ENCODE results near the gene ELL. TPM values are rescaled to one million over a fixed set of nuclear protein-coding genes. Genes with fewer than 3 reads are reported as not detected.

Gene ELL
- total RNA-seq, 1 experiment from 2014 or later, result 22.9 TPM

- ChIA-PET POLR2A (no interaction called here), CTCF (interaction anchor here (0.8 kb wide), 1 partner anchor 8 kb away, joined by 3 read pairs; no protein-coding TSS in a partner anchor), RAD21 (ENCODE audit: low non-redundant PET in 1 of 2, low total read pairs in 2 of 2, uncharacterized antibody in 2 of 2, unreplicated experiment in 2 of 2) (no interaction called here)
- BruUV-seq (replicated peaks), result no TSS peak
- Histone ChIP-seq H3K27me3 (ENCODE audit: insufficient read depth, low read length) (no peaks in the 10 kb centered on the region), H3K4me2 (ENCODE audit: low read length) (no peak overlapping the region), H2AFZ (ENCODE audit: low read depth, low read length, poor library complexity, severe bottlenecking) (no peak overlapping the region), H3K9me3 (ENCODE audit: control insufficient read depth in 1 of 2, insufficient read depth in 1 of 2, low read depth in 1 of 2, low read length in 2 of 2) (no peaks in the 10 kb centered on the region), H4K20me1 (ENCODE audit: insufficient read depth) (no peaks in the 10 kb centered on the region), H3K4me3 (replicated peaks in 1 of 2; ENCODE audit: low read depth in 1 of 2, low read length in 2 of 2) (no peak overlapping the region), H3K9me2 (ENCODE audit: insufficient read depth) (no peaks in the 10 kb centered on the region), H3K79me2 (ENCODE audit: insufficient read depth, low read length) (no peaks in the 10 kb centered on the region; the same call in 1 of the 2 replicates), H3K4me1 (ENCODE audit: control insufficient read depth in 1 of 2, insufficient read depth in 2 of 2, low read length in 2 of 2) (peaks cover 27 to 34% of the 10 kb centered on the region in 2 experiments), H3K27ac (ENCODE audit: low read depth, low read length) (no peak overlapping the region), H3K36me3 (ENCODE audit: control insufficient read depth in 1 of 2, insufficient read depth in 2 of 2, low read length in 2 of 2) (peaks cover 4 to 18% of the 10 kb centered on the region in 2 experiments; a peak in 3 of 4 replicates), H3K9ac (ENCODE audit: low read length) (no peak overlapping the region)
- no peak for ATAC-seq
- intact Hi-C loops (cut with micrococcal nuclease), result no loop called here
- DNase-seq (ENCODE audit: low read depth, low spot score), result no peak
- TF ChIP-seq EZH2phosphoT487 (IDR thresholded peaks at IDR 0.05; ENCODE audit: borderline replicate concordance), result no peak
- TF ChIP-seq EZH2 (IDR thresholded peaks at IDR 0.05), result no peak
- TF ChIP-seq FOSL1 (IDR thresholded peaks at IDR 0.05; ENCODE audit: low read depth), result no peak
- no peak for TF ChIP-seq JUND (IDR thresholded peaks at IDR 0.05)
- TF ChIP-seq TCF7L2 (IDR thresholded peaks at IDR 0.05; ENCODE audit: borderline replicate concordance, extremely low read depth, insufficient read depth, insufficient read length), result no peak
Measured at GRCh38 chr19:18442941-18443340, 78.9 kb downstream of the ELL start.

- no TSS peak for BruUV-seq (replicated peaks)
- Histone ChIP-seq H3K4me1 (ENCODE audit: control insufficient read depth in 1 of 2, insufficient read depth in 2 of 2, low read length in 2 of 2) (peaks cover 27 to 37% of the 10 kb centered on the region in 2 experiments), H3K9me2 (ENCODE audit: insufficient read depth) (no peaks in the 10 kb centered on the region), H3K4me2 (ENCODE audit: low read length) (no peak overlapping the region), H3K27ac (ENCODE audit: low read depth, low read length) (peak overlapping the region; percentile 13; the same call in 1 of the 2 replicates), H3K79me2 (ENCODE audit: insufficient read depth, low read length) (no peaks in the 10 kb centered on the region; the same call in 1 of the 2 replicates), H3K9me3 (ENCODE audit: control insufficient read depth in 1 of 2, insufficient read depth in 1 of 2, low read depth in 1 of 2, low read length in 2 of 2) (no peaks in the 10 kb centered on the region), H3K9ac (ENCODE audit: low read length) (no peak overlapping the region), H3K27me3 (ENCODE audit: insufficient read depth, low read length) (no peaks in the 10 kb centered on the region), H4K20me1 (ENCODE audit: insufficient read depth) (no peaks in the 10 kb centered on the region), H2AFZ (ENCODE audit: low read depth, low read length, poor library complexity, severe bottlenecking) (no peak overlapping the region), H3K36me3 (ENCODE audit: control insufficient read depth in 1 of 2, insufficient read depth in 2 of 2, low read length in 2 of 2) (peaks cover 4 to 18% of the 10 kb centered on the region in 2 experiments; a peak in 3 of 4 replicates), H3K4me3 (replicated peaks in 1 of 2; ENCODE audit: low read depth in 1 of 2, low read length in 2 of 2) (no peak overlapping the region)
- no peak for TF ChIP-seq POLR2A (IDR thresholded peaks at IDR 0.05; ENCODE audit: borderline replicate concordance, extremely low read depth, insufficient read depth, insufficient read length)
- RAD21 ChIA-PET (ENCODE audit: low non-redundant PET in 1 of 2, low total read pairs in 2 of 2, uncharacterized antibody in 2 of 2, unreplicated experiment in 2 of 2), result no interaction called here
- intact Hi-C loops (cut with micrococcal nuclease), result no loop called here
- DNase-seq (ENCODE audit: low read depth, low spot score) (no peak), ATAC-seq (no peak)
- CTCF ChIA-PET, result interaction anchor here (2.3 kb wide), 1 partner anchor 9 kb away, joined by 6 read pairs; no protein-coding TSS in a partner anchor
- POLR2A ChIA-PET, result interaction anchor here (1.6 kb wide), 1 partner anchor 10 kb away, joined by 4 read pairs; no protein-coding TSS in a partner anchor
Measured at GRCh38 chr19:18441804-18442788, 79.8 kb downstream of the ELL start.
